PC-3 (cell line): ENCODE results near the gene PHETA1. TPM values are rescaled to one million over a fixed set of nuclear protein-coding genes. Genes with fewer than 3 reads are reported as not detected.

Source experiments
- ATAC-seq: fragments of 200-7000 bp; cut with Tn5 transposase; 2 replicates; pipeline ENCODE4 v1.9.1; 2020; ENCODE audit warnings: mild to moderate bottlenecking, moderate library complexity
- BruUV-seq: library from RNA; stranded (reverse); fragments of 400-500 nt; replicated peaks from 2 replicates; lab custom pipeline; 2021; lab: Mats Ljungman, UMichigan
- CTCF ChIA-PET: fragments of 300-600 bp; sonication (Branson Sonifier 250); formaldehyde crosslinking; loops from one replicate; lab custom pipeline; 2022; ENCODE audit warnings: antibody characterized with exemption; lab: Charles Lee
- POLR2A ChIA-PET: fragments of 300-600 bp; sonication (Branson Sonifier 250); formaldehyde crosslinking; loops from one replicate; lab custom pipeline; 2022; ENCODE audit warnings: antibody characterized with exemption; ENCODE audit not compliant: unreplicated experiment; lab: Charles Lee
- DNase-seq: peaks from one replicate; pipeline ENCODE4 v3.0.0-alpha.2; 2015
- H2AFZ ChIP-seq: fragments of 300-600 bp; sonication (generic); 2 replicates; pipeline ENCODE4 v1.6.0; 2016; ENCODE audit warnings: antibody characterized with exemption, low read length
- H3F3A ChIP-seq: fragments of 300-600 bp; sonication (generic); one replicate; pipeline ENCODE4 v1.6.0; 2017; ENCODE audit warnings: antibody characterized with exemption, low read length, control low read depth, mild to moderate bottlenecking; ENCODE audit not compliant: unreplicated experiment
- H3K27ac ChIP-seq: fragments of 300-600 bp; sonication (generic); 2 replicates; pipeline ENCODE4 v1.5.1; 2016; ENCODE audit warnings: mild to moderate bottlenecking, low read length
- H3K27me3 ChIP-seq: fragments of 300-600 bp; sonication (generic); 2 replicates; pipeline ENCODE4 v1.6.1; 2016; ENCODE audit warnings: low read length, mixed read lengths
- H3K36me3 ChIP-seq: fragments of 300-600 bp; sonication (generic); 2 replicates; pipeline ENCODE4 v1.6.1; 2016; ENCODE audit warnings: low read depth, mixed run types, low read length, mixed read lengths
- H3K4me1 ChIP-seq: fragments of 300-600 bp; sonication (generic); 2 replicates; pipeline ENCODE4 v1.5.1; 2016; ENCODE audit warnings: low read length; ENCODE audit not compliant: insufficient read depth
- H3K4me2 ChIP-seq: fragments of 300-600 bp; sonication (generic); 2 replicates; pipeline ENCODE4 v1.6.0; 2016; ENCODE audit warnings: low read length
- H3K4me3 ChIP-seq: fragments of 300-600 bp; sonication (generic); 2 replicates; pipeline ENCODE4 v1.5.1; 2016; ENCODE audit warnings: mild to moderate bottlenecking, low read length, mixed read lengths
- H3K79me2 ChIP-seq: fragments of 300-600 bp; sonication (generic); 2 replicates; pipeline ENCODE4 v1.6.1; 2017; ENCODE audit warnings: low read length, mixed read lengths
- H3K9ac ChIP-seq: fragments of 300-600 bp; sonication (generic); 2 replicates; pipeline ENCODE4 v1.6.0; 2016; ENCODE audit warnings: mild to moderate bottlenecking, low read length
- H3K9me2 ChIP-seq: fragments of 300-600 bp; sonication (generic); replicated peaks from 2 replicates; pipeline ENCODE4 v1.6.1; 2016; ENCODE audit warnings: mixed run types, low read length, mixed read lengths
- H3K9me3 ChIP-seq: fragments of 300-600 bp; sonication (generic); 2 replicates; pipeline ENCODE4 v1.6.1; 2016; ENCODE audit warnings: low read length, mixed read lengths
- H4K20me1 ChIP-seq: fragments of 300-600 bp; sonication (generic); 2 replicates; pipeline ENCODE4 v1.6.1; 2016; ENCODE audit warnings: low read length, mixed read lengths
- CTCF ChIP-seq: fragments of 300-600 bp; sonication (generic); conservative IDR thresholded peaks from 2 replicates; pipeline ENCODE4 v1.5.1; 2017; ENCODE audit warnings: antibody characterized with exemption, low read depth, mild to moderate bottlenecking, low read length
- EZH2 ChIP-seq: fragments of 300-600 bp; sonication (generic); IDR thresholded peaks from one replicate; pipeline ENCODE4 v1.6.1; 2017; ENCODE audit warnings: antibody characterized with exemption, mild to moderate bottlenecking, low read length; ENCODE audit not compliant: unreplicated experiment
- EZH2phosphoT487 ChIP-seq: fragments of 300-600 bp; sonication (generic); IDR thresholded peaks from 2 replicates; pipeline ENCODE4 v1.6.1; 2018; ENCODE audit warnings: mild to moderate bottlenecking, antibody characterized with exemption, low read length, borderline replicate concordance
- intact Hi-C: fragments of 100-400 bp; cut with micrococcal nuclease; formaldehyde crosslinking; loops from 2 replicates; pipeline ENCODE4 v1.9.0; 2023
- total RNA-seq: library from RNA; depleted of rRNA; stranded (reverse); fragments of >200 nt; gene quantifications from 2 replicates; pipeline ENCODE4 v1.2.3, GENCODE V29; 2014

Gene PHETA1
- total RNA-seq, 1 experiment from 2014 or later, result 18.6 TPM

GRCh38 chr12:111389635-111390034 is 20.7 kb upstream of the PHETA1 start:
- Histone ChIP-seq H3F3A (no peaks in the 10 kb centered on the region), H3K9ac (no peak overlapping the region), H3K9me2 (no peaks in the 10 kb centered on the region), H3K27me3 (no peaks in the 10 kb centered on the region), H3K9me3 (no peaks in the 10 kb centered on the region), H2AFZ (no peak overlapping the region), H3K79me2 (no peaks in the 10 kb centered on the region), H3K4me1 (peaks cover 13% of the 10 kb centered on the region; the same call in 1 of the 2 replicates), H3K4me3 (no peak overlapping the region), H3K27ac (no peak overlapping the region), H3K4me2 (no peak overlapping the region), H4K20me1 (no peaks in the 10 kb centered on the region), H3K36me3 (no peaks in the 10 kb centered on the region)
- CTCF ChIA-PET, result no interaction called here
- no peak for TF ChIP-seq EZH2phosphoT487
- no peak for TF ChIP-seq EZH2
- TF ChIP-seq CTCF, result no peak
- ATAC-seq (peak; percentile 86), DNase-seq (peak; percentile 74)
- POLR2A ChIA-PET, result no interaction called here
- intact Hi-C loops, result loop anchor here (10.0 kb wide), 1 partner anchor 285 kb away; no protein-coding TSS in a partner anchor
- BruUV-seq, result no TSS peak

GRCh38 chr12:111387747-111388323 is 18.9 kb upstream of the PHETA1 start:
- intact Hi-C loops, result no loop called here
- Histone ChIP-seq H3F3A (no peaks in the 10 kb centered on the region), H3K27me3 (no peaks in the 10 kb centered on the region), H3K9ac (no peak overlapping the region), H4K20me1 (no peaks in the 10 kb centered on the region), H2AFZ (no peak overlapping the region), H3K27ac (no peak overlapping the region), H3K36me3 (no peaks in the 10 kb centered on the region), H3K4me3 (no peak overlapping the region), H3K9me3 (no peaks in the 10 kb centered on the region), H3K4me1 (peaks cover 18% of the 10 kb centered on the region), H3K4me2 (no peak overlapping the region), H3K79me2 (no peaks in the 10 kb centered on the region), H3K9me2 (no peaks in the 10 kb centered on the region)
- CTCF ChIA-PET, result no interaction called here
- POLR2A ChIA-PET, result no interaction called here
- TF ChIP-seq EZH2, result no peak
- no peak for TF ChIP-seq EZH2phosphoT487
- TF ChIP-seq CTCF, result no peak
- BruUV-seq, result no TSS peak
- ATAC-seq, result no peak
- no peak for DNase-seq

GRCh38 chr12:111386885-111387284 is 18.0 kb upstream of the PHETA1 start:
- Histone ChIP-seq H3F3A (no peaks in the 10 kb centered on the region), H3K9ac (no peak overlapping the region), H2AFZ (no peak overlapping the region), H3K79me2 (no peaks in the 10 kb centered on the region), H3K27me3 (no peaks in the 10 kb centered on the region), H3K4me3 (no peak overlapping the region), H3K4me2 (no peak overlapping the region), H3K27ac (no peak overlapping the region), H4K20me1 (no peaks in the 10 kb centered on the region), H3K9me3 (no peaks in the 10 kb centered on the region), H3K9me2 (no peaks in the 10 kb centered on the region), H3K36me3 (no peaks in the 10 kb centered on the region), H3K4me1 (peaks cover 18% of the 10 kb centered on the region)
- ChIA-PET POLR2A (no interaction called here), CTCF (no interaction called here)
- intact Hi-C loops, result no loop called here
- ATAC-seq, result no peak
- DNase-seq, result no peak
- no TSS peak for BruUV-seq
- TF ChIP-seq EZH2phosphoT487 (no peak), CTCF (no peak), EZH2 (no peak)
